Esophagus squamous epithelium (tissue), 4 donors: ENCODE results near the gene ARHGEF37.
"Not testable (repeated sequence)": the region's sequence is repeated elsewhere in the genome, so short reads cannot be mapped to it uniquely, and the experiment has no call there.

Source experiments
- CTCF ChIP-seq, 6 experiments: fragments of 450-650 bp in 4 of 6; fragments of 200-600 bp in 2 of 6; sonication (generic) in 2 of 6; IDR thresholded peaks; one replicate each; pipeline ENCODE4 v1.5.1; 2016 to 2019; ENCODE audit warnings: antibody characterized with exemption in 6 of 6, mild to moderate bottlenecking in 4 of 6, moderate library complexity in 4 of 6
- POLR2A ChIP-seq, 4 donors: fragments of 450-650 bp; IDR thresholded peaks; one replicate each; pipeline ENCODE4 v1.6.1; 2017; ENCODE audit warnings: antibody characterized with exemption in 4 of 4, mild to moderate bottlenecking in 4 of 4, moderate library complexity in 3 of 4

GRCh38 chr5:149595105-149595504 is 13.8 kb downstream of the ARHGEF37 start:
- not testable (repeated sequence) for TF ChIP-seq CTCF, POLR2A (IDR thresholded peaks at IDR 0.05)
